Measurements from ENCODE around the gene BCAS3.

DNA sequence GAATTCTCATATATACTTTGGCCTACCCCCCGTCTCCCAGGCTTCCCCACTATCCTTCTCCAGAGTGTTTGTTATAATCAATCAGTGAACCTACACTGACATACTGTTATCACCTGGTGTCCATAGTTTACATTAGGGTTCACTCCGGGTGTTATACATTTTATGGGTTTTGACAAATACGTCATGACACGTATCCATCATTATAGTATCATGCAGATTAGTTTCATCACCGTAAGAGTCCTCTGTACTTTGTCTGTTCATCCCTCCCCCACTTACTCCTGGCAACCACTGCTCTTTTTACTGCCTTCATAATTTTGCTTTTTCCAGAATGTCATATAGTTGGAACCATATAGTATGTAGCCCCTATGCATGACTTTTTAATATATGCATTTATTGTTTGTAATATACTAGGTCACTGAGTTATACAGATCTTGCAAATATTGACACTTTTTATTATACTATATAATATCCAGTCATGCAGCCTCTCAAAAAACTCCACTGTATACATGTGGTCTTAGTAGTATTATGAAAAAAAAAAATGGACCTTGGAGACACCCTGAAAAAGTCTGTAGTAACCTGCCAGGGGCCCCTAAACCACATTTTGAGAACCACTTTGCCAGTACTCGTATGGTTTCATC lies 49.3 kb upstream of the BCAS3 start:
- TF ChIP-seq, protein P1, sequence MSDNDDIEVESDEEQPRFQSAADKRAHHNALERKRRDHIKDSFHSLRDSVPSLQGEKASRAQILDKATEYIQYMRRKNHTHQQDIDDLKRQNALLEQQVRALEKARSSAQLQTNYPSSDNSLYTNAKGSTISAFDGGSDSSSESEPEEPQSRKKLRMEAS (IDR thresholded peaks at IDR 0.05), result no peak
- TF ChIP-seq CTCF (IDR thresholded peaks at IDR 0.05; ENCODE audit: low read depth, low read length, missing input control), result no peak
- TF ChIP-seq RAD21 (IDR thresholded peaks at IDR 0.05), result no peak
- TF ChIP-seq REST (IDR thresholded peaks at IDR 0.05), result no peak
- no peak for TF ChIP-seq JUND (IDR thresholded peaks at IDR 0.05)
- no peak for TF ChIP-seq FOXA1 (IDR thresholded peaks at IDR 0.05)
- no peak for TF ChIP-seq RXRA (IDR thresholded peaks at IDR 0.05)
- TF ChIP-seq YY1 (IDR thresholded peaks at IDR 0.05), result no peak
